ENCODE results near the gene IL17REL.

GRCh38 chr22:49996518-49997250, 15.9 kb downstream of the IL17REL start:
- TF ChIP-seq, protein P1, sequence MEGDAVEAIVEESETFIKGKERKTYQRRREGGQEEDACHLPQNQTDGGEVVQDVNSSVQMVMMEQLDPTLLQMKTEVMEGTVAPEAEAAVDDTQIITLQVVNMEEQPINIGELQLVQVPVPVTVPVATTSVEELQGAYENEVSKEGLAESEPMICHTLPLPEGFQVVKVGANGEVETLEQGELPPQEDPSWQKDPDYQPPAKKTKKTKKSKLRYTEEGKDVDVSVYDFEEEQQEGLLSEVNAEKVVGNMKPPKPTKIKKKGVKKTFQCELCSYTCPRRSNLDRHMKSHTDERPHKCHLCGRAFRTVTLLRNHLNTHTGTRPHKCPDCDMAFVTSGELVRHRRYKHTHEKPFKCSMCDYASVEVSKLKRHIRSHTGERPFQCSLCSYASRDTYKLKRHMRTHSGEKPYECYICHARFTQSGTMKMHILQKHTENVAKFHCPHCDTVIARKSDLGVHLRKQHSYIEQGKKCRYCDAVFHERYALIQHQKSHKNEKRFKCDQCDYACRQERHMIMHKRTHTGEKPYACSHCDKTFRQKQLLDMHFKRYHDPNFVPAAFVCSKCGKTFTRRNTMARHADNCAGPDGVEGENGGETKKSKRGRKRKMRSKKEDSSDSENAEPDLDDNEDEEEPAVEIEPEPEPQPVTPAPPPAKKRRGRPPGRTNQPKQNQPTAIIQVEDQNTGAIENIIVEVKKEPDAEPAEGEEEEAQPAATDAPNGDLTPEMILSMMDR (IDR thresholded peaks at IDR 0.05), result no peak
- TF ChIP-seq POLR2AphosphoS5 (IDR thresholded peaks at IDR 0.05; ENCODE audit: insufficient read depth in 1 of 2, low read depth in 1 of 2) (no peak), POLR2A (IDR thresholded peaks at IDR 0.05) (no peak)
